HL-60 (cell line): ENCODE measurements around the gene ZBTB44.

Experiments
- CTCF ChIP-seq: IDR thresholded peaks from one replicate; pipeline ENCODE4 v1.5.1; 2011; ENCODE audit warnings: low read length, control low read depth, inconsistent platforms; ENCODE audit not compliant: insufficient read depth
- GABPA ChIP-seq: IDR thresholded peaks from 2 replicates; pipeline ENCODE4 v1.6.1; 2012; ENCODE audit warnings: low read depth
- POLR2AphosphoS5 ChIP-seq: IDR thresholded peaks from 2 replicates; pipeline ENCODE4 v1.6.1; 2012; ENCODE audit warnings: low read depth
- TF ChIP-seq, protein P1 (sequence below): IDR thresholded peaks from 2 replicates; pipeline ENCODE4 v1.6.1; 2012; ENCODE audit warnings: low read depth; ENCODE audit not compliant: insufficient replicate concordance

DNA sequence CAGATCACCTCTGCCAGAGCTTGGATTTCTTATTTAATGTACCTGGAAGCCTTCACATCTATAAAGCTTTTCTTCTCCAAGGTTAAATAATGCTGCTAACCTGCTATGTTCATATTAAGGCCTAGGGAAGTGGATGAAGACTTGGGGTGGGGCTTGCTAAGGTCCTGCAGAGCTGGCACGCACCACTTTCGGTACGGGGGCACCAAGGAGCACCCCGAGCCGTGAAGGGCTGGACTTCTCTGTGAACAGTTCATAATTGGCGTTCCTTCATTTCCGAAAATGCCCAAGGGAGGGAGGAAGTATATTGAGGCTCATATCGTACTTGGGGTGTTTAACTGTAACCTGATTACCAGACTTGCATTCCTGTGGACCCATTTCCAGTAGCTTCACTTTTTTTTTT, 95.6 kb downstream of the ZBTB44 start:
- TF ChIP-seq, protein P1, sequence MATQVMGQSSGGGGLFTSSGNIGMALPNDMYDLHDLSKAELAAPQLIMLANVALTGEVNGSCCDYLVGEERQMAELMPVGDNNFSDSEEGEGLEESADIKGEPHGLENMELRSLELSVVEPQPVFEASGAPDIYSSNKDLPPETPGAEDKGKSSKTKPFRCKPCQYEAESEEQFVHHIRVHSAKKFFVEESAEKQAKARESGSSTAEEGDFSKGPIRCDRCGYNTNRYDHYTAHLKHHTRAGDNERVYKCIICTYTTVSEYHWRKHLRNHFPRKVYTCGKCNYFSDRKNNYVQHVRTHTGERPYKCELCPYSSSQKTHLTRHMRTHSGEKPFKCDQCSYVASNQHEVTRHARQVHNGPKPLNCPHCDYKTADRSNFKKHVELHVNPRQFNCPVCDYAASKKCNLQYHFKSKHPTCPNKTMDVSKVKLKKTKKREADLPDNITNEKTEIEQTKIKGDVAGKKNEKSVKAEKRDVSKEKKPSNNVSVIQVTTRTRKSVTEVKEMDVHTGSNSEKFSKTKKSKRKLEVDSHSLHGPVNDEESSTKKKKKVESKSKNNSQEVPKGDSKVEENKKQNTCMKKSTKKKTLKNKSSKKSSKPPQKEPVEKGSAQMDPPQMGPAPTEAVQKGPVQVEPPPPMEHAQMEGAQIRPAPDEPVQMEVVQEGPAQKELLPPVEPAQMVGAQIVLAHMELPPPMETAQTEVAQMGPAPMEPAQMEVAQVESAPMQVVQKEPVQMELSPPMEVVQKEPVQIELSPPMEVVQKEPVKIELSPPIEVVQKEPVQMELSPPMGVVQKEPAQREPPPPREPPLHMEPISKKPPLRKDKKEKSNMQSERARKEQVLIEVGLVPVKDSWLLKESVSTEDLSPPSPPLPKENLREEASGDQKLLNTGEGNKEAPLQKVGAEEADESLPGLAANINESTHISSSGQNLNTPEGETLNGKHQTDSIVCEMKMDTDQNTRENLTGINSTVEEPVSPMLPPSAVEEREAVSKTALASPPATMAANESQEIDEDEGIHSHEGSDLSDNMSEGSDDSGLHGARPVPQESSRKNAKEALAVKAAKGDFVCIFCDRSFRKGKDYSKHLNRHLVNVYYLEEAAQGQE: no peak
- no peak for TF ChIP-seq CTCF
- no peak for TF ChIP-seq GABPA
- no peak for TF ChIP-seq POLR2AphosphoS5
